HPDE6-E6E7 (cell line): Measurements from ENCODE around the gene PACS2.

Experiments
- DNase-seq: peaks from one replicate; pipeline ENCODE4 v3.0.0; 2011; ENCODE audit warnings: missing footprints; ENCODE audit errors: extremely low spot score

PACS2 gene

DNA sequence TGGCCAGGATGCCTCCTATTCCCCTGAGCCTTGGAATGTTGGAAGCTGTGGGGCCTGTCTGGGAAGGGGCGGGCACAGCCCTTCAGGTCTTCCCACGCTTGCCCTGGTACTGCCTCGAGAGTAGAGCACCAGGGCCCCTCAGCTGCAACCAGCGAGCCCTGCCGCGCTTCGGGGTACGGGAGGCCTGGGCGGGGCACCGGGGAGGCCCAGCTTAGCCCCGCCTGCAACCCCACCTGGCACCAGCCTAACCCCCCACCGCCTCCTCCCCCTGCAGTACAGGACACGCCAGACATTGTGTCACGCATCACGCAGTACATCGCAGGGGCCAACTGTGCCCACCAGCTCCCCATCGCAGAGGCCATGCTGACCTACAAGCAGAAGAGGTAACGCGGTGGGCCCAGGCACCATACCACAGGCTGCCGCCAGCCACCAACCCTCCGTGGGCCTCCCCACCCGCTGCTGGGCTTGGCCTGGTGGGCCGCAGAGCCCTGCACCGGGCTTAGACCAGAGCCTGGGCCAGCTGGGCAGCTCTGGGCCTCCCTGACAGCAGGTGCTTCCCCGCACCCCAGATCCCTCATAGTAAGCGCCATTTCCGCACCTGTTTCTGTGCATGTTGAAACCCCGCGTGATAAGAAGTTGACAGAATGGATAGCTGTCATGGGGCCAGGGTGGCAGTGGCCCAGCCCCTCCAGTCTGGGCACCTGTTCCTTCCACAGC is 70.2 kb downstream of the PACS2 start:
- no peak for DNase-seq

- DNase-seq = no peak
Observed at GRCh38 chr14:105385322-105385637, 70.7 kb downstream of the PACS2 start.

DNA sequence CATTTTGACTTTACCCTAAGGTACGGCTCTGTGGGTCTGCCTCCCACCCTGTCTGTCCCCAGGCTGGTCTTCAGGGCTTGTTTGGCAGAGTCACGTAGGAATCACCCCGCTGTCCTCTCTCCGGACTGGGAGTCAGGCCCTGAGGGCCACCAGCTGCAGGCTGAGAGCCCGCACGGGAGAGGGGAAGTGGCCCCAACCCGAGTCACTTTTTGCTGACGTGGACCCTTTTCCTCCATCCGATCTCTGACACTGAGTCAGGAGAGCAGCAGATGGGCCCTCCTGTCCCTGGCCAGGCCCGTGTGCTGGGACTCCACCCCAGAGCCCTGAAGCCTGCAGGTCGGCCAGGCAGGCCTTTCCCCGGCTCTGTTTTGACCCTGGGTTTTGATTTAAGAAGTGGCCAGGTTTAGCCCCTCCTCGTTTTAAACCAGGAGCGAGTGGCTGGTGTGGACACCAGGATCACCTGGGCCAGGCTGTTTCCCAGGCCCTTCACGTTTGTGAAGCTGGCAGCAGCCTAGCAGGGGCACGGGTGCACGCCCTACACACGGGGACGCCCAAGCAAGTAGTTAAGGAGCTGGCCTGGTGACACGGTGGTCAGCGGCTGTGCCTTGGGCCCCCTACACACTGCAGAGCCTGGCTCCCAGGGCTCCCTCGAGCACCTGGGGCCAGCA is 71.3 kb downstream of the PACS2 start:
- DNase-seq = no peak

DNA sequence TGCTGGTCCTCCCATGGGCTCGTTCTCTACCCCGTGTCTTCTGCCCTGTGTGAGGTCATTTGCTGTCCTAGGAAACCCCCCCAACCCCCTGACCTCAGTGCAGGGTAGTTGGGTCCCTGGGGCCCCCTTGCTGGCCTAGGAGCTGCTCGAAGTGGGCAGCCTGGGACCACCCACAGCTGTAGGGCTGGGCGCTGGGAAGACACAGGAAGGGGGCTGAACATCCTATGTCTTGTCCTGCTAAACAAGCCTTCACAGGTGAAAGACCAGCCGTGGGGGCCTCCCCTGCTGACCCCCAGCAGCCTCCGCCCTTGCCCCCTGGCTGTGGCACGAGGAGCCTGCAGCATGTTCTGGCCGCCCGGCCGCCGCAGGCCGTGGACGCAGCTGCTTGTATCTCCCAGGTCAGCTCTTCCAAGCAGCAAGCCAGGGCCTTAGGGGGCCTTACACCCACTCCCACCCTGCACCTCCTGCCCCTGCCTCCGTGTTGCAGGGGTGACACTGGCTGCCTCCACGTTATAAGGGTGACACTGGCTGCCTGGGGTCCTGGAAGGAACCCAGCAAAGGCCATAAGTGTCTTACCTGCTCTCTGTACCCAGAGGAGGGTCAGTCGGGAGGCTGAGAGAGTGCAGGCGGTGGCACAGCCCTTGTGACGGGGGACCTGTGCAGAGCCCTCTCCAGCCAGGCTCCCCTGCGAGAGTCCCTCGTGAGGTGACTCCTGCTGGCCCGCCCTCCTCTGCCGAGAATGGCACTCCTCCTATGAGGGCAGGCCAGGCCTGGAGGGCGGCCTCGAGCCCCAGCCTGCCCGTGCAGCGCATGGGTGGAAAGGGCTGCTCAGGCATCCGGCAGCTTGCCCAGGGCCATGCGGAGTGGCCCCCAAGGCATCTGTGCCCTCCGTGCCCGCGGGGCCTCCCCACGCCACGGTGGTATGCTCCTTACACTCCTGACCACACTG is 72.3 kb downstream of the PACS2 start:
- no peak for DNase-seq

- no peak for DNase-seq
Observed at GRCh38 chr14:105387530-105387922, 73.0 kb downstream of the PACS2 start.

DNA sequence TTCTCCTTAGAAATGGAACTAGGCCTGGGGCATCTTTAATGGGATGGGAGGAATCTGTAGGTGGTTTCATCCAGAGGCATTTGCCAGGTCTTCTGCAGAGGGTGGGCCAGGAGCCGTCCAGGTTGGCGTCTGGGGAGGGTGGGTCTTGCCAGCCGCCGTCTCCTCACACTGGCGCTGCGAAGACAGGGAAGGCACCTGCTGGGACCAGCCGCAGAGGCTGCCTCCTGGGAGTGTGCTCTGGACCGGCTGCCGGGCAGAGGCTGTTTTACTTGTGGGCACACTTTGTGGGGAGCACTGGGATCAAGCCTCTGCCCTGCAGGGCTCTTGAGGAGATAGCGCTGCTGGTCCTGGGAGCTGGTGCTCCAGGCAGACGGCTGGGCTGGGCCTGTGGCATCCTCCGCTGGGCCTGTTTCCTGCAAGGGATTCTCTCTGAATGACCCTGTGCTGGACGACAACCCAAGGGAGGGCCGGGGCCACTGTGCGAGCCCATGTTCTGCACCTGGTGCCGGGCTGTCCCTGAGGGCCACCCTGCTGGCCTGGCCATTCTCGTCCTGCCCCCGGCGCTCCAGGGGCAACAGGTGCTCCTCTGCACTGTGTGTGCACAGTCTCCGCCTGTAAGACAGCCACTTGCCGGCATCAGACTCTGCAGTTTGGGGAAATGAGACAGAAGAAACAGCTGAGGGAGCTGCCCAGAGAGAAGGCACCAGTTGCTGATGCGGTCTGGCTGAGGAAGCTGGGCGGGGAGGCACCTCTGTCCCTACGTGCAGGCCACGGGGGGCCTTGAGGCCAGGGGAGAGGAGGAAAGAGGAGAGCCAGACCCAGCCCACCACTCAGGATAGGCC is 73.8 kb downstream of the PACS2 start:
- no peak for DNase-seq

GRCh38 chr14:105388976-105389375 is 74.4 kb downstream of the PACS2 start:
- DNase-seq = no peak

DNA sequence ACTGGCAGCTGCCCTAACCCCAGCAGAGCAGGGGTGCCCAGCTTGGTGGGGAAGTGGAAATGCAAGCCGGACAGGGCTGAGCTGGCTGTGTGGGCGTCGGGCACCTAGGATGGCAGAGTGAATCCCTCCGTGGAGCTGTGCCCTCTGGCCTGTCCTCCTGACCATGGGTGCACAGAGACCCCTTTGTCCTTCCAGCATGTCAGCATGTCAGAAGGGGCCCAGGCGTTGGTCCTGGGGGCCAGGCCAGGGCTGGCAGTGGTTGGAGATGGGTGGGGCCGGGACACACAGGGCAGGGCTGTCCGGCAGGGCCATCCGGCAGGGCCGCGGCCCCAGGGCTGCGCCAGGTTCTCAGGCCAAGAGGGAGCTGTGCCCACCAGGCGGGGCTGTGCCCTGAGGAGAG is 75.0 kb downstream of the PACS2 start:
- no peak for DNase-seq

GRCh38 chr14:105389976-105390848 is 75.7 kb downstream of the PACS2 start:
- DNase-seq = no peak

DNA sequence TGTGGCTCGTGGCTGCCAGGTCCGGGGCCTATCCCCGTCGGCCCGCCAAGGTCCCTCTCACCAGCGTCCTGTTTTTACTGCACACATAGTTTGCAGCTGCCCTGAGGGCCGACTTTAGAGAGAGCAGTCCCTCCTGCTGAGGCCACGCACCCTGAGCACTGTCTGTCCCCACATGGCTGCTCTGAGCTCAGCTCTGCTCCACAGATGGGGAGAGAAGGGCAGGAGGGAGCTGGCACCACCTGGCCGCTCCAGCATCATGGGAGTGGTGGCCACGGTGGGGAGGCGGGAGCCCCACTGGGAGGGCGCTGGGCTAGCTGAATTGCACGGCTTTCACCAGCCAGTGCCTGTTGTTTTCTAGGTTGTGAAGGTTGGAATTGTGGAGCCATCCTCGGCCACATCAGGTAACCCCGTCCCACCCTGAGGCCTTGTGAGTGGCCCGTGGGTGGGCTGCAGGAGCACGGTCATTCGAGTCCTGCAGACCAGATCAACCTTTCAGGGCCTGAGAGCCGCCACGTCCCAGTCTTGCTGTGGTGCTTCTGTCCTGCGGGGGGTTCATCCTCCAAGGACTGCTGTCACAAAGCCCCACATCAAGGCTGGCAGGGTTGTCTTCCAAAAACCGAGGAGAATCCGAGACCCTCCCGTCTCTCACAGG is 76.4 kb downstream of the PACS2 start:
- no peak for DNase-seq

DNA sequence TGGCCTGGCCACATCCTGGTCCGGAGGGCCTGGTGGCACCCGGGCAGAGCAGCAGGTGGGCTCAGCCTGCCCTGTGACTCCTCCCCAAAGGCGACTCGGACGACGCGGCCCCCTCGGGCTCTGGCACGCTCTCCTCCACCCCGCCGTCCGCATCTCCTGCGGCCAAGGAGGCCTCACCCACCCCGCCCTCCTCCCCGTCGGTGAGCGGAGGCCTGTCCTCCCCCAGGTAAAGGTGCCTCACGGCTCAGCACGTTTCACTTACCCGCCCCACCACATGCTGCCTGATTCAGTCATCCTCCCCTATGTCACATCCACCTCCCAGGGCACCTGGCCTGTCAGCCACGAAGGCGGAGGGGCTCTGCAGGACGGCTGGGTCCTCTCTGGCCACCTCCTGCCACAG is 77.0 kb downstream of the PACS2 start:
- no peak for DNase-seq

DNA sequence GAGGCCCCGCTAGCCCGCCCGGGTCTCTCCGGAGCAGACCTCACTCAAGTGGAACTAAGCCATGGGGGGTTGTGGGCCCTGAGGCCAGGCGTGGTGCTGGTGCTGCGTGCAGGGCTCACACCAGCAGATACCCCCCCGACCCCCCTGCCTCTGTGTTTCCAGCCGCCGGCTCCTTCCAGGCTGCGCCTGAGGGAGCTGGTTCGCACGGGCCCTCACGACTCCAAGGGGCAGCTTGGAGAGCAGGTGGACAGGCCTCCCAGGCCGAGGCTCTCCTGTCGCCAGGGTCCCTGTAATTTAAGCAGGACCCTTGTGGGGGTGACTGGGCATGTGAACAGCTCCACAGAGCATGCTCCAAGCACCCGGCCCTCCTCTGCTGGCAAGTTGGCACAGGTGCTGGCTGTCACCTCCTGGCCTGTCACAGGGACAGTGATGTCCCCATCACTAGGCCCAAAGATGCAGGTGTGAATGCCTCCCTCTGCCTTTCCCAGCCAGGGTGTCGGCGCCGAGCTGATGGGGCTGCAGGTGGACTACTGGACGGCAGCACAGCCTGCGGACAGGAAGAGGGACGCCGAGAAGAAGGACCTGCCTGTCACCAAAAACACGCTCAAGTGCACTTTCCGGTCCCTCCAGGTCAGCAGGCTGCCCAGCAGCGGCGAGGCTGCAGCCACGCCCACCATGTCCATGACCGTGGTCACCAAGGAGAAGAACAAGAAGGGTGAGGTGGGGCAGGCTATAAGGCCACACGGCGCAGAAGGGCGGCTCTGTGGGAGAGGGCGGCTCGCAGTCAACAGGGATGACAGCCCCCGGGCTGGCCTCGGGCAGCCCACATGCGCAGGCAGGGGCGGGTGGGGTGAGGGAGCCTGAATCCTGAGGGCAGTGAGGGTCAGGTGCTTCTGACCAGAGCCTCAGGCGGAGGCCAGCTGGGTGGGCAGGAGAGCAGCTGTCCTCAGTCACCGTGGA is 77.9 kb downstream of the PACS2 start:
- no peak for DNase-seq

DNA sequence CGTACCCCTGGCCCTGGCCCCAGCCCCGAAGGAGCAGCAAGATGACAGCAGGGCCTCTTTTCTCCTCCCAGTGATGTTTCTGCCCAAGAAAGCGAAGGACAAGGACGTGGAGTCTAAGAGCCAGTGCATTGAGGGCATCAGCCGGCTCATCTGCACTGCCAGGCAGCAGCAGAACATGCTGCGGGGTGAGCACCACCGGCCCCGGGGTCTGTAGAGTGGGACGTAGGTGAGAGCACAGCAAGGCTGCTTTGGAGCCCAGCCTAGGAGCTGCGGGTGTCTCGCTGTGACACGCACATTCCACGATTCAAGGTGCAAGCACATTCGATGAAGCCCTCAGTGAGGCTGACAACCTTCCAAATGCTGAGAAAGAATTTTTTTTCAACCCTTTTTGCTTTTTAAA is 78.6 kb downstream of the PACS2 start:
- DNase-seq = no peak

DNA sequence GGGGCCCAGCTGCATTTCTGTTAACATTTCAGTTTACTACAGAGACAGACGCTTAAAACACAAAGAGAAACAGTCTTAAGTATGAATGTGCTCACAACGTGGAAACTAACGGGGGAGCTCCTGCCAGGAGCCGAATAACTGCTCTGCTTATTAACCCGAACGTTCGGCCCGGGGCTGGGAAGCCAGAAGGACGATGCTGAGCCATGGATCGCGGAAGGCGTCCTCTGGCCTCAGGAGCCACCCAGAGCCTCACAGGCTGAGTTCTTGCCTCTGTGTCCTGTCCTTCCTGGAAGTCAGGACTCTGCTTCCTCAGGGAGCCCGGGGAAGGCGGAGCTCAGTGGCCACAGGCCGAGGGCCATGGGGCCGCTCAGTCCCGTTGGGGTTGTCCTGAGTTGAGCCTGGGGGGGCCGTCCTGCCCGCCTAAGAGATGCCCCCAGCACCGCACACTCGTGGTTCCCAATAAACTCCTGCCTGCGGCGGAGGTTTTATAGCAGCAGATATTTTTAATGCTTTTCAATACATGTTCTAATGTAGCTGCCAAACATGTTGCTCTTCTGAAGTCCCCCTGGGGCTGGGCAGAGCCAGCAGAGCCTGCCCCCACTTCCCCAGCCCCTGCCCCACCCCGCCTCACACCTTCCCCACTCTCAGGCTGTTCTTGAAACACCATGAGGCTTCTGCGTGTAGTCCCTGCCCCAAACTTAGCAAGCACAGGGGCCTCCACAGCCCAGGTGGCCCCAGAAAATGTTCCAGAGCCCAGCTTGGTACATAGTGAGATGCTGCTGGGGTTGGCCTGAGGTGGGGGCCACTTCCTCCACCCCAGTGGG is 80.4 kb downstream of the PACS2 start:
- DNase-seq = no peak

DNA sequence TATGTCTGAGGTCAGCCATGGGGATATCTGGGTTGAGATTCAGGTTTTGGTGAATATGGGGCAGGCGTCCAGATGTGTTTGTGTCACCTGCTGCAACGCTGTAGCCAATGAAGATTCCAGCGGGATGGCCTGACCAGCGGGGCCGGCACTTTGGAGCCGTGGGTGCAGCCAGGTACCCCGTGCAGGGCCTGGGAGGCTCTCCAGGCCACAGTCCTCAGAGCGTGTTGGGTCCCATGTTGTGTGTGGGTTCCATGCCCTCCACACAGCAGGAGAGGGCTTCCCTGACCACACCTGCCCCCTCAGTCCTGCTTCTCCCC is 80.9 kb downstream of the PACS2 start:
- DNase-seq = no peak

- DNase-seq = no peak
Observed at GRCh38 chr14:105397350-105397931, 82.9 kb downstream of the PACS2 start.

GRCh38 chr14:105398044-105398725 is 83.6 kb downstream of the PACS2 start, which contains the start of gene TEX22:
TEX22 (plus strand) TSS chr14:105398538; CDS start chr14:105399341, 803 bp downstream.
- DNase-seq = peak; percentile 76
